GM19240 (cell line): ENCODE data around the gene TMEM101.
A peak's percentile ranks its signal among the peaks of the same experiment; 100 is the strongest.
"Not testable (repeated sequence)": the region's sequence is repeated elsewhere in the genome, so short reads cannot be mapped to it uniquely, and the experiment has no call there.

Experiments used
- DNase-seq: peaks from one replicate; pipeline ENCODE4 v3.0.0; 2011; ENCODE audit warnings: low spot score; ENCODE audit not compliant: insufficient read length

The TMEM101 gene

DNA sequence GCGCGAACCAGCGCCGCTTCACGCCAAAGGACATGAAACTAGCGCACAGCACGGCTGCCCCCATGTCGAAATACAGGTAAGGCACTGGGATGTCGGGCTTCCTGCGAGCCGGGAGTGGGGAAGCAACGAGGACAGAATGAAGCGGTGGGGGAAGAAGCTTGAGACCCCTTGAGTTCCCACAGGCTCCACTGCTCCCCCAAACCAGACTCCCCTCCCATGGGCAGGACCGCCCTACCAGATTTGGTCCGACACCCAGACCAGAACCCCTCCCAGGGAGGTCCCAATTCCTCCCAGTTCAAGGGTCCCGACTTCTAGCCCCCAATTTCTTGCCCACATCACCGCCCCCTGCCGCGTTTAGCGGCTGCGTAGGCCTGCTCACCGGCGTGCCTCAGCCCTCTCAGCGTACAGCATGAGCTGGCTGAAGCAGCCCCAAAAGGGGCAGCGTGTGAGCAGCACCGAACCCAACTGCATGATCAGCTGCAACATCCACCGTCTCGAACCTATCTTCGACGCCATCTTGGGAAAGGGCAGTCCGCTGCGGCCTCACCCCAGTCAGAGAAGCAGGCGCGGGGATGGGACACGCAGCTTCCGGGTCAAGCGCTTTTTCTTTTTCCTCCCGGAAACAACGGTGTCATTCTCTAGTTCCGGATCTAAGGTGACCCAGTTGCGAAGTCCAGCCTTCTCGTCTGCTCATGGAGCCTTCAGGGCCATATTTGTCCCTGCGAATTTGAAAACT is at the start of gene TMEM101:
TMEM101 (minus strand) TSS at position 527 of the 736 bp plus-strand sequence; CDS start at position 516, 11 bp downstream.
- peak; percentile 95 for DNase-seq

DNA sequence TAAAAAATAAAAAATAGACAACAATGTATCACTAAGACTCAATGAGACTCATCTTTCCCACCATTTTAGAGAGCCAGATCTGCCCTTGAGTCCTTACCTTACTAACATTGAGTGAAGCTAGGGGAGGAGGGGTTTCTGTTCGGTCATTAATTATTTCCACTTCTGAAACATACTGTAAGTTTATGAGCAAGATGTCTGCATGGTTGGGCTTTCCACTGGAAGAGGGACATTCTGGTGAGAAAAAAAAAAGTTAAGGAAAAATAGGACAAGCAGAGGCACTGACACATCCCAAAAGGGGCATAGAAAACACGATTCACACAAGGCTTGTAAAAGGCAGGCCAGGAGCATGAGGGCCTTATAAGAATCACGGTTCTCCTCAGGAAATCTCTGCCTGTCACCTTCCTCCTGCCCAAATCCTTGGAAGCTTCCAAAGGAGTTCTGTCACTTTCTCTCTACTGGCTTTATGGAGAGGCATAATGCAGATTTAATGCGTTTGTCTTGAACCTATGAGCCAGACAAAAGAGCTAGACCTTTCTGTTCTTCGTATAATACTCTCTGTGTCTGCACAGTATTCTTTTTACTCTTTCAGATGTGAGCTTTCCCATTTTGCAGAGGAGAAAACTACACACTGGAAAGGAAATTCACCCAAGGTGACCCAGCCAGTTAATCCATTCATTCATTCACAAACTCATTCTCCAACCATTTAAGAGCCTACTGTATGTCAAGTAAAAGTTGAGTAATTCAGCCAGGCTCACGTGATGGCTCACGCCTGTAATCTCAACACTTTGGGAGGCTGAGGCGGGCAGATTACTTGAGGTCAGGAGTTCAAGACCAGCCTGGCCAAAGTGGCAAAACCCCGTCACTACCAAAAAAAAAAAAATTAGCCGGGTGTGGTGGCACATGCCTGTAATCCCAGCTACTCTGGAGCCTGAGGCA is 49.2 kb upstream of the TMEM101 start:
- DNase-seq: no peak

GRCh38 chr17:44062871-44063270 is 48.1 kb upstream of the TMEM101 start:
- no peak for DNase-seq

DNA sequence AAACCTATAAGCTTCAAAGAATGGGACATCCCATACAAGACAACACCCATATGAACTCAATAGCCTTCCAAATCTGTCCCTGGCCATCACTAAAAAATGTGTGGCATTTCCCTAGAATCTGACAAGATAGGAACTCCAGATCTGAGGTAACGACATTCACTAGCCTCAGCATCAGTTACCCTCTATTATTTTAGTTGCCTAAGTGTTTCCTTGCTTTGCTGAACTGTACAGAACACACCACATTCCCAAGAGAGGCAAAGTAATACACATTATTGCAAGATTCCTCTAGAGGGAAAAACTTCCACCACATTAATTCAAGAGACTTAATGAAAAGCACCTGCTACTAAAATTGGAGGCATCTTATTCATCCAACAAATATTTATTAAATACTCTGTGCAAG is 46.7 kb upstream of the TMEM101 start:
- no peak for DNase-seq

- no peak for DNase-seq
Observed at GRCh38 chr17:44059101-44059892, 44.5 kb upstream of the TMEM101 start.

- no peak for DNase-seq
Observed at GRCh38 chr17:44053125-44053872, 38.5 kb upstream of the TMEM101 start.

DNA sequence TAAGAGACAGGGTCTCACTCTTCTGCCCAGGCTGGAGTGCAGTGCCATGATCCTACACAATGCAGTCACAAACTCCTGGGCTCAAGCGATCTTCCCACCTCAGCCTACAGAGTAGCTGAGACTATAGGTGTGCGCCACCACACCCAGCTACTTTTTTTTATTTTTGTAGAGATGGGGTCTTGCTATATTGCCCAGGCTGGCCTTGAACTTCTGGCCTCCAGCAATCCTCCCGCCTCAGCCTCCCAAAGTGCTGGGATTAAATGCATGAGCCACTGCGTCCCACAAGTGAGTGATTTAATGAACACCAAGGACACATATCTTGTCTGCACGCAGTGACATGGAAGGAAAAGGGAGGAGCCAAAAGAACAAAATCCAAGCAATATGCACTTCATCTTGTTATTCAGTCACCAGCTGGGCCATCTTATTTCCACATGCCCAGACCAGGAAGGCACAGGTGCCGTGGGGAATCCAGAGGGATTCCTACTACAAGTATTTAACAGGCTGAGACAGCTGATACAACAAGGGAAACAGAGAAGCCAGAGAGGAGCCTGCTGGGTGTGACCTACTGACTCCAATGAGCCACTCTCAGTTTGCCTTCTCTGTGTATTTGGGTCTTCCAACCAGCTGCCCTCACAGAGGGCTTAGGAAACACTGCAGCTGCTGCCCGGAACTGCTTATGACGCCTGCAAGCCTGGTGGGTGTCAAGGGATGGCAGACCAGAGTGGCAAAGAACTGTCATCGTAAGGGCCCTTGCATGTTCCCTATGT is 34.7 kb upstream of the TMEM101 start:
- no peak for DNase-seq

- not testable (repeated sequence) for DNase-seq
Observed at GRCh38 chr17:44046893-44047292, 32.1 kb upstream of the TMEM101 start.

DNA sequence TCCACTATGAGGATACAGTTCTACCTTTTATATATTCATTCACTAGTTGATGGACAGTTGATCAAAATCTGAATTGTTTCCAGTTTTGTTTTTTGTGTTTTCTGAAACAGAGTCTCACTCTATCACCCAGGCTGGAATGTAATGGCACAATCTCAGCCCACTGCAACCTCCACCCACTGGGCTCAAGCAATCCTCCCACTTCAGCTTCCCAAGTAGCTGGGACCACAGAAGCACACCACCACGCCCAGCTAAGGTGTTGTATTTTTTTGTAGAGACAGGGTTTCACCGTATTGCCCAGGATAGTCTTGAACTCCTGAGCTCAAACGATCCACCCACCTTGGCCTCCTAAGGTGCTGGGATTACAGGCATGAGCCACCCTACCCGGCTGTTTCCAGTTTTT is 30.7 kb upstream of the TMEM101 start:
- DNase-seq: no peak

DNA sequence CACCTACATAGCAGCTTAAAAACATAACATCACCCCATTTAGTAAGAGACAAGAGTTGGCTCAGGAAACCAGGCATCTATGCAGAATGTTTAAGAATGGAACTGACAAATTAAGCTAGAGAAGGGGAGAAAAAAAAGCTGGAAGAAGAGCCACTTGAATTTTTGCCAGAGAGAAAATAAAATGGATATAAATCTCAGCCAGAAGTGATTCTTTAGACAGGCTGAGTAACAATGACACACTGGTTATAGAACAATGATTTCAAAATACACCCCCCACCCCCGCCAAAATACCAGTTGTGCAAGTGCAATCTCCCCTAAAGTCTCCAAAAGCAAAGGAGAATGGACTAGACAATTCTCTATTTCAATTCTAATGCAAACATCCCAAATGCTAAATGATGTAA is 29.3 kb upstream of the TMEM101 start:
- DNase-seq: no peak

GRCh38 chr17:44043272-44043696 is 28.5 kb upstream of the TMEM101 start:
- no peak for DNase-seq

GRCh38 chr17:44039829-44040635 is 25.3 kb upstream of the TMEM101 start:
- DNase-seq: no peak

GRCh38 chr17:44038604-44039011 is 23.8 kb upstream of the TMEM101 start:
- no peak for DNase-seq

GRCh38 chr17:44037471-44037870 is 22.7 kb upstream of the TMEM101 start:
- DNase-seq: no peak

GRCh38 chr17:44034688-44035087 is 19.9 kb upstream of the TMEM101 start:
- not testable (repeated sequence) for DNase-seq

- DNase-seq: no peak
Observed at GRCh38 chr17:44033861-44034408, 19.2 kb upstream of the TMEM101 start.

GRCh38 chr17:44030482-44030881 is 15.7 kb upstream of the TMEM101 start:
- DNase-seq: no peak

DNA sequence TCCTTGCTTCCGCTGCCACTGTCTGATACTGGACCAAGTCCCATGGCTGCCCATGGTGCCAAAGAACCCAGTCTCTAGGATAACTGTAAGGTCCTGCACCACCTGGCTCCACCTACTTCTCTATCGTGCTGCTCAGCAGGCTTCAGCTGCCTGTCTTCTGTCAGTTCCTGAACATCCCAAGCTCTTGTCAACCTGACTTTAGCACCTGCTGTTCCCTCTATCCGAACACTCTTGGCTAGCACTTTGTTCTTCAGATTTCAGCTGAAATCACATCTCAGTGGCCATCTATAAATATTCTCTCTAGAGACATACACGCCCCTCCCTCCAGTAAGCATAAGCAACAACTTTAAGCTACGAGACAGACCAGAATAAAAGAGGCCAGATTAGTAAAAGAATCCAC is 15.0 kb upstream of the TMEM101 start:
- DNase-seq: no peak

DNA sequence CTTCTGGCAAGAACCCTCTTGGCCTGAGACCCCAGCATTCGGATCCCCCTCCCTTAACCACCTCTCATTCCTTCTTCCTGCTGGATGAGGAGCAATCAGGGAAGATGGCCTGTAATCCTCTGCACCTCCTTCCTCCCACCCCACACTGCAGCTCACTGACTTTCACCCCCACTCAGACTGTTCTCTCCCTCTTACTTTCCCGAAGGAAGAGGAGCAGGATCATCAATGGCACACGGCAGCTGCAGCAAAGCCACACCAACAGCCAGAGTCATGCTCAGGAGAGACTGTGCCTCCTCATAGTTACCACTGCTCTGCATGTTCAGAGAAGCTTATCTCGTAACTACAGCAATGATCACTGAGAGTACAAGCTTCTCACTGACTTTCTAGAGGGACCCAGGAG is 10.1 kb upstream of the TMEM101 start:
- no peak for DNase-seq
